GM18505 (cell line): ENCODE data around the gene UBE2D4.
"Not testable (repeated sequence)": the region's sequence is repeated elsewhere in the genome, so short reads cannot be mapped to it uniquely, and the experiment has no call there.

ENCODE experiments used
- ATAC-seq: cut with Tn5 transposase; IDR thresholded peaks from one replicate; pipeline ENCODE4 v1.9.1; 2021; ENCODE audit not compliant: unreplicated experiment
- POLR2A ChIP-seq: IDR thresholded peaks from 4 replicates; pipeline ENCODE4 v1.6.1; 2011; ENCODE audit warnings: borderline replicate concordance; ENCODE audit not compliant: insufficient read depth, insufficient read length; ENCODE audit errors: extremely low read depth

UBE2D4 gene

GRCh38 chr7:43931346-43931745 lies 5.1 kb downstream of the UBE2D4 start:
- no peak for ATAC-seq
- no peak for TF ChIP-seq POLR2A

GRCh38 chr7:43933902-43934560 lies 7.8 kb downstream of the UBE2D4 start:
- ATAC-seq = no peak
- no peak for TF ChIP-seq POLR2A

- no peak for TF ChIP-seq POLR2A
- ATAC-seq = no peak
These were observed 11.2 kb downstream of the UBE2D4 start for GRCh38 chr7:43937444-43937843.

GRCh38 chr7:43938892-43939482 lies 12.8 kb downstream of the UBE2D4 start:
- TF ChIP-seq POLR2A = no peak
- no peak for ATAC-seq

- TF ChIP-seq POLR2A = no peak
- ATAC-seq = no peak
These were observed 16.0 kb downstream of the UBE2D4 start for GRCh38 chr7:43942250-43942649.

GRCh38 chr7:43942997-43943396 lies 16.8 kb downstream of the UBE2D4 start:
- no peak for TF ChIP-seq POLR2A
- no peak for ATAC-seq

GRCh38 chr7:43943417-43944187 lies 17.4 kb downstream of the UBE2D4 start:
- no peak for TF ChIP-seq POLR2A
- no peak for ATAC-seq

- no peak for TF ChIP-seq POLR2A
- no peak for ATAC-seq
These were observed 18.1 kb downstream of the UBE2D4 start for GRCh38 chr7:43944286-43944685.

GRCh38 chr7:43952028-43952427 lies 25.8 kb downstream of the UBE2D4 start:
- TF ChIP-seq POLR2A = no peak
- no peak for ATAC-seq

GRCh38 chr7:43953071-43953470 lies 26.8 kb downstream of the UBE2D4 start:
- TF ChIP-seq POLR2A = no peak
- ATAC-seq = no peak

- no peak for TF ChIP-seq POLR2A
- ATAC-seq = no peak
These were observed 28.4 kb downstream of the UBE2D4 start for GRCh38 chr7:43954524-43955228.

GRCh38 chr7:43956027-43956426 lies 29.8 kb downstream of the UBE2D4 start:
- ATAC-seq = no peak
- no peak for TF ChIP-seq POLR2A

GRCh38 chr7:43960933-43961332 lies 34.7 kb downstream of the UBE2D4 start:
- TF ChIP-seq POLR2A = no peak
- ATAC-seq = no peak

- ATAC-seq = not testable (repeated sequence)
These were observed 40.2 kb downstream of the UBE2D4 start for GRCh38 chr7:43966392-43966791.

GRCh38 chr7:43968172-43969040 lies 42.2 kb downstream of the UBE2D4 start:
- ATAC-seq = not testable (repeated sequence)

GRCh38 chr7:43969586-43969985 lies 43.4 kb downstream of the UBE2D4 start:
- not testable (repeated sequence) for ATAC-seq

GRCh38 chr7:43970698-43971097 lies 44.5 kb downstream of the UBE2D4 start:
- ATAC-seq = not testable (repeated sequence)

GRCh38 chr7:43974033-43974573 lies 47.9 kb downstream of the UBE2D4 start:
- not testable (repeated sequence) for ATAC-seq

GRCh38 chr7:43974725-43975482 lies 48.7 kb downstream of the UBE2D4 start:
- ATAC-seq = not testable (repeated sequence)
